Hematopoietic multipotent progenitor cell treated with erythropoietin and hydrocortisone succinate and interleukin-3 and kit ligand, for 4 days (in vitro differentiated cells): ENCODE results near the gene MYOM1.

Source experiments
- DNase-seq: peaks from one replicate; pipeline ENCODE4 v3.0.0-alpha.2; 2015

MYOM1 gene

GRCh38 chr18:3111523-3112240 lies 108.1 kb downstream of the MYOM1 start:
- DNase-seq, result no peak

- no peak for DNase-seq
These were observed 109.6 kb downstream of the MYOM1 start for GRCh38 chr18:3110034-3110752.

- DNase-seq, result no peak
These were observed 112.0 kb downstream of the MYOM1 start for GRCh38 chr18:3107740-3108151.

GRCh38 chr18:3104190-3105054 lies 115.3 kb downstream of the MYOM1 start:
- no peak for DNase-seq

- no peak for DNase-seq
These were observed 116.2 kb downstream of the MYOM1 start for GRCh38 chr18:3103576-3103975.

GRCh38 chr18:3102983-3103382 lies 116.8 kb downstream of the MYOM1 start:
- no peak for DNase-seq

- DNase-seq, result no peak
These were observed 119.2 kb downstream of the MYOM1 start for GRCh38 chr18:3100498-3101132.

GRCh38 chr18:3099327-3099726 lies 120.4 kb downstream of the MYOM1 start:
- DNase-seq, result no peak

GRCh38 chr18:3097082-3097481 lies 122.7 kb downstream of the MYOM1 start:
- DNase-seq, result peak; percentile 30

- no peak for DNase-seq
These were observed 123.8 kb downstream of the MYOM1 start for GRCh38 chr18:3095921-3096320.

- DNase-seq, result peak; percentile 12
These were observed 125.5 kb downstream of the MYOM1 start for GRCh38 chr18:3094338-3094684.

- no peak for DNase-seq
These were observed 126.0 kb downstream of the MYOM1 start for GRCh38 chr18:3093624-3094337.

- DNase-seq, result no peak
These were observed 127.0 kb downstream of the MYOM1 start for GRCh38 chr18:3092727-3093126.

GRCh38 chr18:3089579-3089978 lies 130.2 kb downstream of the MYOM1 start:
- no peak for DNase-seq

GRCh38 chr18:3088449-3088848 lies 131.3 kb downstream of the MYOM1 start:
- no peak for DNase-seq

GRCh38 chr18:3086871-3087270 lies 132.9 kb downstream of the MYOM1 start:
- no peak for DNase-seq

GRCh38 chr18:3085612-3086011 lies 134.2 kb downstream of the MYOM1 start:
- no peak for DNase-seq

- DNase-seq, result no peak
These were observed 135.6 kb downstream of the MYOM1 start for GRCh38 chr18:3084206-3084605.

- no peak for DNase-seq
These were observed 136.0 kb downstream of the MYOM1 start for GRCh38 chr18:3083766-3084165.

GRCh38 chr18:3081584-3081991 lies 138.2 kb downstream of the MYOM1 start:
- DNase-seq, result no peak

GRCh38 chr18:3079653-3080052 lies 140.1 kb downstream of the MYOM1 start:
- no peak for DNase-seq

- no peak for DNase-seq
These were observed 144.3 kb downstream of the MYOM1 start for GRCh38 chr18:3075491-3075890.

GRCh38 chr18:3074087-3074486 lies 145.7 kb downstream of the MYOM1 start:
- no peak for DNase-seq
